WTC11 (cell line): ENCODE measurements around the gene HRG.

Source experiments
- JUN ChIP-seq: sonication (generic); formaldehyde crosslinking; IDR thresholded peaks from 2 replicates; pipeline ENCODE4 v1.8.0; 2023; ENCODE audit warnings: mild to moderate bottlenecking, missing genetic modification reagents
- TF ChIP-seq, protein P1 (sequence below): sonication (generic); formaldehyde crosslinking; IDR thresholded peaks from 2 replicates; pipeline ENCODE4 v1.8.0; 2023; ENCODE audit warnings: mild to moderate bottlenecking, missing genetic modification reagents

DNA sequence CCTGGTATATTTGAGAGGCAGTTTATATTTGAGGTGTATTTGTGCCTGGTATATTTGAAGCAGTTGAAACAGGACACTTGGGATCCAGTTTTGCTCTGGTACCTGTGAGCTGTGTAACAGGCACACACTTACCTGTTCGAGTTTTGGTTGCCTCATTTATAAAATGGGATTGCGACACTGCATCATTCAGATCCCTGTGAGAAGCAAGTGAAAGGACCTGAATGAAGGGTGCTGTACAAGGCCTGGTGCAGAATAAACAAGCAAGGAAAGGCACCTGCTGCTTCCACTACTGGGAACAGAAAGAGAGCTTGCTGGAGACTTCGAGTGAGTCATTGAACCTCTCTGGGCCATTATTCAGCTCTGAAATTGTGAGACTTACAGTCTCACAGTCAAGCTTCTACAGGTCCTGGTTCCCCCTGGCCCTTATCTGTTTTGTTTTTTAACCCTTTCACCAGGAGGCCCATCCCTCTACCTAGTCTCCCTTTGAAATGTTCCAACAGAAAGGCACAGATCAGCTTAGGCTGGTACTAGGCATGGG is 14.1 kb upstream of the HRG start:
- TF ChIP-seq JUN: no peak
- TF ChIP-seq, protein P1, sequence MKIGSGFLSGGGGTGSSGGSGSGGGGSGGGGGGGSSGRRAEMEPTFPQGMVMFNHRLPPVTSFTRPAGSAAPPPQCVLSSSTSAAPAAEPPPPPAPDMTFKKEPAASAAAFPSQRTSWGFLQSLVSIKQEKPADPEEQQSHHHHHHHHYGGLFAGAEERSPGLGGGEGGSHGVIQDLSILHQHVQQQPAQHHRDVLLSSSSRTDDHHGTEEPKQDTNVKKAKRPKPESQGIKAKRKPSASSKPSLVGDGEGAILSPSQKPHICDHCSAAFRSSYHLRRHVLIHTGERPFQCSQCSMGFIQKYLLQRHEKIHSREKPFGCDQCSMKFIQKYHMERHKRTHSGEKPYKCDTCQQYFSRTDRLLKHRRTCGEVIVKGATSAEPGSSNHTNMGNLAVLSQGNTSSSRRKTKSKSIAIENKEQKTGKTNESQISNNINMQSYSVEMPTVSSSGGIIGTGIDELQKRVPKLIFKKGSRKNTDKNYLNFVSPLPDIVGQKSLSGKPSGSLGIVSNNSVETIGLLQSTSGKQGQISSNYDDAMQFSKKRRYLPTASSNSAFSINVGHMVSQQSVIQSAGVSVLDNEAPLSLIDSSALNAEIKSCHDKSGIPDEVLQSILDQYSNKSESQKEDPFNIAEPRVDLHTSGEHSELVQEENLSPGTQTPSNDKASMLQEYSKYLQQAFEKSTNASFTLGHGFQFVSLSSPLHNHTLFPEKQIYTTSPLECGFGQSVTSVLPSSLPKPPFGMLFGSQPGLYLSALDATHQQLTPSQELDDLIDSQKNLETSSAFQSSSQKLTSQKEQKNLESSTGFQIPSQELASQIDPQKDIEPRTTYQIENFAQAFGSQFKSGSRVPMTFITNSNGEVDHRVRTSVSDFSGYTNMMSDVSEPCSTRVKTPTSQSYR (CRISPR knock-in tag): no peak
